ENCODE results near the gene LRRFIP1.

DNA sequence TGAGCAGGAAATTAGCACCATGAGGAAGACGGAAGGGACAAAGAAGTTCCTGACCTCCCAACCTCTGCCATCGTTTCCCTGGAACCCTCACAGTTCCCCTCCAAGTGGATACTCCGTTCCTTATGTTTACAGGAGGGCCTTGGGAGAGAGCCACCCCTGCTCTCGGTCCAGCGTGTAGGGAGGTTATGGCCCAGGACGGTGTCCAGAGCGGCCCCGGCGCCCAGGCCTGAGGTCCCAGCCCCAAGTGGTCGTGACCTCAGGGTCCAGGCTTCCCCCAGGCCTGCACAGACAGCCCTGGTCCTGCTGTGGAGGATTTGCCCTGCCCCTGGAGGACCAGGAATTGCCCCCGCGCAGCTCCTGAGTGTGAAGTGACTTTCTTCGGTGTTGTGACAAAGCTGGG lies 109.4 kb downstream of the LRRFIP1 start:
- TF ChIP-seq, protein P1, sequence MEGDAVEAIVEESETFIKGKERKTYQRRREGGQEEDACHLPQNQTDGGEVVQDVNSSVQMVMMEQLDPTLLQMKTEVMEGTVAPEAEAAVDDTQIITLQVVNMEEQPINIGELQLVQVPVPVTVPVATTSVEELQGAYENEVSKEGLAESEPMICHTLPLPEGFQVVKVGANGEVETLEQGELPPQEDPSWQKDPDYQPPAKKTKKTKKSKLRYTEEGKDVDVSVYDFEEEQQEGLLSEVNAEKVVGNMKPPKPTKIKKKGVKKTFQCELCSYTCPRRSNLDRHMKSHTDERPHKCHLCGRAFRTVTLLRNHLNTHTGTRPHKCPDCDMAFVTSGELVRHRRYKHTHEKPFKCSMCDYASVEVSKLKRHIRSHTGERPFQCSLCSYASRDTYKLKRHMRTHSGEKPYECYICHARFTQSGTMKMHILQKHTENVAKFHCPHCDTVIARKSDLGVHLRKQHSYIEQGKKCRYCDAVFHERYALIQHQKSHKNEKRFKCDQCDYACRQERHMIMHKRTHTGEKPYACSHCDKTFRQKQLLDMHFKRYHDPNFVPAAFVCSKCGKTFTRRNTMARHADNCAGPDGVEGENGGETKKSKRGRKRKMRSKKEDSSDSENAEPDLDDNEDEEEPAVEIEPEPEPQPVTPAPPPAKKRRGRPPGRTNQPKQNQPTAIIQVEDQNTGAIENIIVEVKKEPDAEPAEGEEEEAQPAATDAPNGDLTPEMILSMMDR (IDR thresholded peaks at IDR 0.05): no peak
- TF ChIP-seq POLR2A (IDR thresholded peaks at IDR 0.05): no peak
